ENCODE results near the gene GPR55.

Gene GPR55

DNA sequence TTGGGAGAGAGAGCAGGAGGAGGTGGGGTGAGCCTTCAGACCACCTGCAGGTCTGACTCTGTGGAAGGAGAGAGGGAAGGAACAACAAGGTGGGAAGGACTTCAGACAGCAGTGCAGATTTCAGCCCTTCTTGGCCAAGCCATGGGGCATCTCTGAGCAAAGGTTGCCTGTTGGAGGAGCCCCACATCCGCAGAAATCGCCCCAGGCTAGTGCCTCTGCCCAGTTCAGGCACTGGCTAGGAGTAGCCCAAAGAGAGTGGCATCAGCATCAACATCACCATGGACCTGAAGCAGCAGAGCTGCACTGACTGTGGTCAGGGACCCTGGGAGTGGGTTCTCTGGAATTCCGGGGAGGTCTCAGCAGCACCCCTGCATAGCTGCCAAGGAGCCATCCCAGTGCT, 10.2 kb downstream of the GPR55 start:
- no peak for DNase-seq

DNA sequence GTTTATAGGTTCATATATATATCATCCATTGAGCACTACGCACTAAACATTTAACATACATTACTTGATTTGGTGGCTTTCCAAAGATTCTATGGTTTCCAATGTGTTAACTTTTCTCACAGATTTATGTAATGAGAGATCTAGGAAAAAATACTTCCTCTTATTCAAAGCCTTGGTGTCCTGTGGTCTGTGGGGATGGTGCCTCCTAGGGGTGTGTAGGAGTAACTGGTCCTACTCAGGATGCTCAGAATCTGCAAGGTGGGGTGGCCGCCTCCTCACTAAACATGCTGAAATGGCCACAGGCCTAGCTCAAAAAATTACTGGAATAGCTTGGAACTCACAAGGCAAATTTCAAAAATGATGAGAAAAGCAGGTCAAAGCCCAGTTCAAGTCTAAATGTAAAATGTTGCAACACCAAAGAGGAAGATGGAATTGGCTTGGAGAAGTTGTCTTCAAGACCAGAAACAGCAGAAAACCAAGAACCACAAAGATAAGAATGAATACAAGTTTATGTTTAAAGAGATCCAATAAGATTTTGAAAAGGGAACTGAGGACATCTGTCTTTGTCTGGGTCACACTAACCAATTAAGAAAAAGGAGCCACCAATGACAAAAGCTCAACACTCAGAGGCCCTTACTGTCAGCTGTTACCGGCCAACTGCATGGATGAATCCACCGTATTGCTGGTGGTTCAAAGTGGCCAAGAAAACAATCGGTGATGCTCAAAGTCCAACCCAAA, 11.5 kb downstream of the GPR55 start:
- peak; percentile 3 for DNase-seq

DNA sequence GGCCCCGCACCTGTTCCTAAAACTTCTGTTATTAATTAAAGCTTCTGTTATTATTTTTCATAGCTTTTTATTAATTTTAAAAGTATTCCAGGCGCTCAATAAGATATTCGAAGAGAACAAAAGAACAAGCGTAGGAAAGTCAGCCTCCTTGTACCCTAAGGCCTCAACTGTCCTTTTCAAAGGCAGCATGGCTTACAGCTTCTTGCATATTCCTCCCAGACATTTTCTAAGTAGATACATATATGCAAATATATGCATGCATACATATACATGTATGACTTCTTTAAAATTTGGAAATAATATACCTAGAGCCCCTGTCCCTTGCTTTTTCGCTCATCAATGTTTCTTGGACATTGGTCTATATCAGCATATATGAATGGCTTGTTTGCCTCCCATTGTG, 12.3 kb downstream of the GPR55 start:
- no peak for DNase-seq

DNA sequence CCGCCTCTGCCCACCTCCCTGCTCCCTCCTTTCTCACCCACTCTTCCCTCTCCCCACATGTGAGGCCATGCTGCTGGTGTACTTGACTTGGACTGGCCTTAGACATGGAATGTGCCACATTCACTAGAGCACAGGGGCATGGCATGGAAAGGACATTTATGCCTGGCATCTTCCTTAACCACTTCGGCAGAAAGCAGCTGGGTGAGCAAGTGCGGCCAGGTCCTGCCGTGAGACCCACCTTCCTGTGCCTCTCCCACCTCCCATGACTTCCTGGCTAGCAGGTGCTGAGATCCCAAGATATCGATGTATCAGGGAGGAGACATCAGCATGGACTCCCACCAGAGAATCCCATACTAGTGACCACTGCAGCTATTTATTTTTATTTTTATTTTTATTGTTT, 13.0 kb downstream of the GPR55 start:
- DNase-seq, result no peak

DNA sequence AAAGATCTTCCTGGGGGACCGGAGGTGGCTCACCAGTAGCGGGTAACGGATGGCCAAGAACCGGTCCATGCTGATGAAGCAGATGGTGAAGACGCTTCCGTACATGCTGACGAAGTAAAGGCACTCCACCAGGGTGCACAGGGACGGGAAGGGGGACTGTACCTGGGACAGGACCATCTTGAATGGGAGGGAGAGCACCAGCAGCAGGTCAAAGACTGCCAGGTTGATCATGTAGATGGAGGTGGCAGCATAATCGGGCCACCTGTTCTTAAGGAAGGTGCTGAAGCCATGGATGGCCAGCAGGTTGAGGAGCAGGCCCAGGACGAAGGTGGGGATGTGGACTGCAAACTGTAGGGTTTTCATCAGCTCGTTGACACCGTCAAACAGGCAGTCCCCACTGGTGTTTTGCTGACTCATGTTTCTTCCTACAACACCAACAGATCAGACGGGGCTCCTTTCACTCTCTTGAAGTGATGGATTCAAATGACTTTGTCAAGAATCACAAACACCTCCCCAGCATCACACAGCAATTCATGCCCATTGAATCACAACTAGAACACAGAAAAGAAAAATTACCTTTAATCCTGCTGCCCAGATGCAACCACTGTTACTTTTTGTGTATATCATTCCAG, 14.4 kb downstream of the GPR55 start:
- DNase-seq, result no peak

DNA sequence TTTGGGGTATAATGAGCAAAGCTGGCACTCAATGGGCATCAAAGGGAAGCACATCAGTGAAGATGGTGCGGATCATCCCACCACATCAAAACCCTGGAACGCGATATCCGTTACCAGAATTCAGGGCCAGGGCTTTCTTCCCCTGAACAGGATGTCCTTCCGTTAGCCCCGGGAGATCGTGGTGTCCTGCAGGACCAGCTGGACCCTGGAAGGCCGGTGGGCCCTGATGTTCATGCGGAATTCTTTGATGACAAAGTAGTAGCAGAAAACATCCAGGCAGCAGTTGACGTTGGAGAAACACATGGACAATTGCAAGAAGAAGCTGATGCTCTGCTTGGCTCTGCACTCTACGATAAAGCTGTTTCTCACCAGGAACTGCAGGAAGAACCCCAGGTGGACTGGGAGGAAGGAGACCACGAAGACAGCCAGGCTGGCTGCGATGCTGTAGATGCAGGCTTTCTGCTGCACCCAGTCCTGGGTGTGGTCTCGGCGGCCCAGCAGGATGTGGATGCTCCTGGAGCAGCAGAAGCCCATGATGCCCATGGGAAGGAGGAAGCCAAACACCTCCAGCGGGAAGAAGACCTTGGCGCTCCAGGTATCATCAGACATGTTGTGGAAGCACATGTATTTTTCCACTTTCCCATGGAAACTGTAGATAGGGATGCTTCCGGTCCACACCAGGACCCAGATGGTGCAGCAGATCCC, 15.0 kb downstream of the GPR55 start:
- no peak for DNase-seq

DNA sequence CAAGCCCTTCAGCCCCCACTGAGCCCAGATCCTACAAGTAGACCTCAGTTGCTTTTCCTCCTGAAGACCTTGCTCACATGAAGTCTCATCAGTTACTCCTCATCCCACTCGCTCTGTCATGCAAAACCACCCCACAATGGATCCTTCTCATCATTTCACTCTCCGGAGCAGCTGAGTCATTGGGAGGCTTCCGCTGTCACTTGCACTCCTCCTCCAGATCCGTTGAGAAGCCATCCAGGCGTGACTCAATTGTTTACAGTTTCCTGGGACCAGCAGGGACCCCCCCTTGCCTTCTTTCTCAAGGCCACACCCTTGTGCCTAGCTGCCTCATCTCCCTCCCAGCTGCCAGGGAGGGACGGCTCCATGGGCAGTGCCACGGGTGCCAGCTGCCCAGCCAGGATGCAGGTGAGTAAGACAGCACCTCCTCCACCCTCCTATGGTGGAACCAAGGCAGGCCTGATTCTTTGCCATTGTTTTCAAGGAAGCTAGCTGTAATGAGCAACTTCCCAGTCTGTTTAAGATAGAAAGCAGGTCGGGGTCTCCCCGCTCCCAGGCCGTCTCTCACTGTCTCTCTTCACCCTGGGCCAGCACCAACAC, 16.3 kb downstream of the GPR55 start:
- peak; percentile 91 for DNase-seq

DNA sequence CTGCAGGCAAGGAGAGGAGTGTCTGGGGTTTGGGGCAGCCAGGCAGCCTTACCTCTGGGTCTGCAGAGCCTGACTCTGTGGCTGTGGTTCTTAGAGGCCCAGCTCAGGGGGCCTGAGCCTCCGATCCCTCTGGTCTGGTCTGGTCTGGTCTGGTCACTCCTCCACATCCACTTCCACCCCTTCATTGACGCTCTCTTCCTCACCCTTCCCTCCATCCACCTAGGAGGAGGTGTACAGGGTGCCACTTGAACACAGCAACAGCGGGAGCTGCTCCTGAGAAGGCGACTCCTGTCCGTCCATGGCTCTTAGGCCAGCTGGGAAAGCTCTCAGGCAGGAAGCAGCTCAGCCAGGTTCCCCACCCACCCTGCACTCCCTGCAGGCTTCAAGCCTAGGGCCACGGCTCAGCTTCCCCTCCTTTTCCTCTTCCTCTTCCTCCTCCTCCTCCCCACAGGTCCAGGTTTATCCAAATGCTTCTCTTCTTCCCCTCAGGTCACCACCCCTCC, 16.9 kb downstream of the GPR55 start:
- peak; percentile 61 for DNase-seq

DNA sequence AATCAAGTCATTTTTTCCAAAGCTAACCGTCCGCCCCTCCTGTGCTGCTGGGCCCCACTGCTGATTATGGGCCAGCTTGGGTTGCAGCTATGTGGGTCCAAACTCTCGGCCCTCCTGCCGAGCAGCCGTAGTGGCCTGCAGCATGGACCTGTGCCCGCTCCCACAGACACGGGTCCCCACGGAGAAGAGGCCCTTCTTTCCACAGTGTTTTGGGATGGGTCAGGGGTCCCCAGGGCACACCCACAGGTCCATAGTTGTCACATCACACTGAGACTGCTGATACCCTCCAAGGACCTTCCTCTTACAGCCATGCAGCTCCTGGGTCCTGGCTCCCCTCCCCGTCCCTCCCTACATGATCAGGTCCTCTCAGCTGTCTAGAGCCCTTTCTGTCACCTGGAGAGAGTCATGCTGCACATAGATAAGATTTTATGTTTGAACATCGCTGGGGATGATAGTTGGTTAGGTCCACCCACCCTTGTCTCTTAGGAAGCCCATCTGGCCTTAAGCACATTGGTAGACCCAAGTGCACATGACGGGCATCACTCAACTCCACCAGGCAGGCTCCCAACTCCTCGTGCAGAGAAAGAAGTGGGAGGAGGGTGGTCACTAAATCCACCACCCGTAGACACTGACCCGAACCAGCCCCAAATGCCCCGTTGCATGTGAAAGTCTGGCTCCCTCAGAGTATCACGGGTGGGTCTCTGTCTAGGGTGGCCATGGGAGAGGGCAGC, 17.5 kb downstream of the GPR55 start:
- no peak for DNase-seq

DNA sequence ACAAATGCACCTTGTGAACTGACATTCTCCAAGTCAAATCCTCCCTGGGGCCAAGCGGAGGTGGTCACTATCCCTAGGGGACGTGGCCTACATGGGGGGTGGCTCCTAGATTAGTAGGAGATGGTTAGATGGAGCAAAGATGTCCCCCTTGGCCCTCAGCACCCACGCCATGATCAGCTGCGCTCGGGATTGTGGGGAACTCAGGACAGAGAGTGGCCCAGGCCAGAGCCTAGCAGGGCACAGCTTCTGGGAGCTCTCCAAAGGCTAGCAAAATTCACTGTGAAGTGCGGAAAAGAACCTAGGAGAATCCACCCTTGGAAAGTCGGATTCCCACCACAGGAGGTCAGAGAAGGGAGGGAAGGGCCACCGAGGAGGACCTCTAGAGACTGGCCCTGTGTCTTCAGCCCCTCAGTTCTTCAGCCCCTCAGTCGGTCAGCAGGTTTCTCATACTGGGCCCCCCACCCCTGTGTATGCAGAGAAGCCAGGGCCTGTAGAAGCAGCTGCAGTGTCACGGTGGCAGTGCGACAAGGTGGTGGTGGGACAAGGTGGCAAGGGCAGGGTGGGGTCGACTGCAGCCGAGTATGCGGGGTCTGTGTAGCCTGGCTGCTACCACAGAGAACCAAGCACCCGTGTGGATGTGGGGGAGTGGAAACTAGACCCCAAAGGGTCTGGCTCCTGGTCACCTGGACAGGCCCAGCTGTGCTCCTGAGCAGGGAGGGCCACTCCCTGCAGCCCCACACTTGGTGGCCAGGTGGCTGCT, 18.4 kb downstream of the GPR55 start:
- DNase-seq, result no peak

DNA sequence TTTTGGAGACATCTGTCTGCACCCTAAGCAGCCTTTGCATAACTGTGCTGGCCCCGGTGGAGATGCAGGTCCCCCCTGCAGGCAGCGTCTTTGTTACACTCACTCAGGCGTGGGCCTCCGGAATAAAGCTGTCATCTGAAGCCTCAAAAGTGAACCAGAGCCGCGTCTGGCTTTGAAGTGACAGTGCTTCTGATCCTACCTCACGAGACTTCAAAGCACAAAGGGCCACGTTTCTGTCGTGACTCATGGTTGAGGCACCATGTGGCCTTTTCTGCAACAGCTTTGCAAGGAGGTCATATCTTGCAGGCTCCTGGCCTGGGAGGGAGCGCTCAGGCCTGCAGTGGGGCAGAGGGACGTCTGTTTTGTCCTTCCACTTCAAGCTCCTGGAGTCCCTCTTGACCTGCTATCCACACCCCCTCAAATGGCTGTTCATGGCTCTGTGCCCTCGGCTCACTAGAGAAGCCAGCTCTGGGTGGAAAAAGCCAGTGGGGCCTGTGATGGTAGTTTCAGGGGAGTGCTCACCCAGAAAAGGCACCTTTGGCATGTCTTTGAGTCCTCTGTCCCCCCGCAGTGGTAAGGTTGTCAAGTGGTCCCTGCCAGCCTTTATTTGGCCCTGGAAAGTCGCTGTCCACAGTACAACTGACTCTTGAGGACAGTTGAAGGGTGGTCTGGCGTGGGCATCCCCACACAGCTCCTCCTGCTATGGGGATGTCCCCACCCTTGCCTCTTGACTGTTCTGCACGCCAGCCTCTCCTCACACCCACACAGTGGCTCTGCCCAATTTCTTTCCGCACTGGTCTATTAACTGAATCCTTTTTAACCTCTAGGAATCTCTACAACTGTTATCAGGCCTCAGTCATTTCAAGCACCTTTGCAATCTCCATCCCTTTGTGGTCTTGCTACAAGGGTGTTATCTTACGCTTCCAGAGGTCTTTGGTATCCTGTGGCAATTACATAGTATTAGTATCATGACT, 19.3 kb downstream of the GPR55 start:
- DNase-seq, result no peak

DNA sequence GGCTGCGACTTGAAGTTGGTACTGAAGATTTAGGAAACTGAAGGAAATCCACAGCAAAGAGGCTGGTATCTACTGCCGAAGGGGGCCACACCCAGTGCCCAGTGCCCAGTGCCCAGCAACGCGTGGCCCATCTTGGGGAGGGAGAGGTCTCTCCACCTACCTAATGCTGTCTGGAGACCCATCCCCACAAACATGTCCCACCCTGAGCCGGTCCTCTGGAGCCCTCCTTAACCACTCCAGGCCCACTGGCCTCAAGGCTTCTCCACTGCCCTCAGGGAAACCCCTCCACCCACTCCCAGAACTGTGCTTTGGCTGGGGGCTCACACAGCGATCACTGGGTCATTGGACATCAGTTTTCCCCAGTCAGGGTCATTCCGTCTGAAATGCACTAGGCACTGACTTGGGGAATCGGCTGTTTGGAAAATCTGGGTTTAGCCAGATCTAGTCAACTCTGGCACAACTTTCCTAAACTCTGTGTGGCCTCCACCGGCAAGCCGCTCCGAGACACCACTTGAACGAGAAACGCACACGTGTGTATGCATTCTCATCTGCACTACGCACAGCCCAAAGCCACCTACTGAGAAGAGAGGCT, 20.1 kb downstream of the GPR55 start:
- no peak for DNase-seq

DNA sequence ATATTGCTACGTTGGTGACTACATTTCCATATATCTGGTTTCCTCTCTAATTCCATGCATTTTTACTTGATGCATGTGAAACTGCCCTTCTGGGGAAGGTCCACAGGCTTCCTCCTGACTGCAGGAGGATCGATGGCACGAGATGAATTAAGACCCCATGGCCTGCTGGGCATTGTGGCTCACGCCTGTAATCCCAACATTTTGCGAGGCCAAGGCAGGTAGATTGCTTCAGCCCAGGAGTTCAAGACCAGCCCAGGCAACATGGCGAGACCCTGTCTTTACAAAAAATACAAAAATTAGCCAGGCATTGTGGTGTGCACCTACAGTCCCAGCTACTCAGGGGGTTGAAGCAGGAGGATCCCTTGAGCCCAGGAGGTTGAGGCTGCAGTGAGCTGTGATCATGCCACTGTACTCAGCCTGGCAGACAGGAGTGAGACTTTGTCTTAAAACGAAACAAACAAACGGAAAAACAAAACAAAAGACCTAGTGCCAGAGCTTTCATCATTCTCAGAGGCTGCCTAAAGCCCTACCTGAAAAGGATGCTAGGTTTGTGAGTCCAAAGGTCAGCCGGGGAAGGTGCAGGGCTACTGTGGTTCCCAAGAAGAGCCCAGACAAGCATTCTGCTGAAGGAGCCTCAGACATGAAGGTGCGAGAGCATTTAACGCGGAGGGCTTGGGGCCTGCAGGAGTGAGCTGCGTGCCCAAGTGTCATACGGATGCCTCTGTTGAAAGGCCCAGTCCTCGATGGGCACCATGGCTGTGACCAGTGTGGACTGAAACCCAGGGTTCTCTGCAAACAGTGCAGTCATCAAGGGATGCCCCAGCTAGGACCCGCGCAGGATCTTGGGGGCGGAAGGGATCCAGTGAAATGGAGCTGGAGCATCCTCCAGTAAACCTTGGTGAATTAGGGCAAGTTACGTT, 21.6 kb downstream of the GPR55 start:
- no peak for DNase-seq

DNA sequence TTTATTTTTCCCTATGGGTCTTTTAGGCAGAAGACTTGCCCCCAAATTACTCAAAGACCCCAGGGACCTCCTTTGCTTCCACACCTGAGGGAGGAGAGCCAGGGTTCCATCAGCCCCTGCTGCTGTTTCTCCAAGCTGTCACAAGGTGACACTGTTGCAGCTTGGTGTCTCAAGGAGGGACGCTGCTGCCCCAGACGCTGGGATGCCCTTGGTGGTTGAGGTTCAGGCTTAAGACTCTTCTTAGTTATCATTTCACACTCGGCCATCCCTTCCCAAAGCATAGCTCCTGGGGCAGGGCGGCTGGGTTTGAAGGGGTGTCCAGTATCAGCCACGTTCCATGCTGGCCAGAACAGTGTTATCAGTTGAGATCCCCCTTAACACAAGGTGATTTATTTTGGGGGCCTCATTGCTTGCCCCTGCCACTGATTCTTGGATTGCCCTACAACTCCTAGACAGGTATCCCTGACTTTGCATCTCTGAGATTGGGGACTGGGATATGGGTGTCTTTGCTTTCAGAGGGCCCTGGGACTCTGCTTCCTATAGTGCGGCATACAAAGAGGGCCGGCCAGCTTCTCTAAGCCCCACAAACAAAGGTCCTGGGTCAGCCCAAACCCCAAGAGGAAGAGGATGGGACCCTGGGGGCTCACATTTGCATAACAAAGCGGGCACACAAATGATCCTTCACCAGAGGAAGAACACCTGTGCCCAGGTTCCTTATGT, 22.7 kb downstream of the GPR55 start:
- peak; percentile 32 for DNase-seq

DNA sequence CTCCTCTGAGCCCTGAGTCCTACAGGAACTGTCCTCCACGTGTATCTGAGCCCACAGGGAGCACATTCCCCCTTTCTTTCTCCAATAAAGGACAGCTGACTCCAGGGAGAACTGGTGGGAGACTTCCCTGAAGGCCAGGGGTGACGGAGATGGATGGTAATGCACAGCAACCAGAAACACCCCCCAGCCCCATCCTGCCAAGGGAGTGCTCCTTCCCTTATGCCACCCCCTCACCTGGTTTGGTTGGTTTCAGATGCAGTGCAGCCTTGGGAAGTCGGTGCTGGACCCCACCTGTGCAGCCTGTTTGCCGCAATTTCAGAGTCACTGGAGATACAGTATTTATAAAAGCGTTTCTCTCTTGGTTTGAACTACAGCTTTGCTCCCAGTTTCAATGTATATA, 24.0 kb downstream of the GPR55 start:
- no peak for DNase-seq

DNA sequence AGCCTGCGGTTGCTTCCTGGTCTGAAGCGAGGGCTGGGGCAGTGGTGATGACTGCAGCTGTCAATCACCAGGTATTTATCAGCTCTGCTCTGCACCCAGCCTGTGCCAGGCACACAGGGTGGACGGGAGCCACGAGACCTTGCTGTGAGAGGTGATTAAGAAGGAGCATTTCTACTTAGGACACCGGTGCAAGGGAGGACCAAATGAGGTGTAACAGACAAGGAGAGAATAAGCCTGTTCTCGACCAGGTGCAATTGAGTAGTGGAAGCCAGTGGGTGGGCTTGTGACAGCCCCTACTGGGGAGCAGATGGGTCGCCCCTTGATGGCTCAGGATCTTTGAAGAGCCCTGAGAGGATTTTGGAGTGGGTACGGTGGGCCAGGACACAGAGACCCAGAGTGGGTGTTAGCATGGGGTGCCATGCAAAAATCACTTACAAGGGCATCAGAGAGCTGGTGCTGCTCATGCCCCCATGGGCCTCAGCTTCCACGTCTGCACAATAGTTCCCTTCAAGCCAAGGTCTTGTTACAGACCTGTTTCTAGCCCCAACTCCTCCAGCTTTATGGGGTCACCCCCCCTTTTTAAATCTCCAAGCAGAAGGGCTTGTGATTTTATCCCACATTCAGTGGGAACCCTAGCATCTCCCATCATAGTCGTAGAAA, 24.6 kb downstream of the GPR55 start:
- DNase-seq, result no peak

DNA sequence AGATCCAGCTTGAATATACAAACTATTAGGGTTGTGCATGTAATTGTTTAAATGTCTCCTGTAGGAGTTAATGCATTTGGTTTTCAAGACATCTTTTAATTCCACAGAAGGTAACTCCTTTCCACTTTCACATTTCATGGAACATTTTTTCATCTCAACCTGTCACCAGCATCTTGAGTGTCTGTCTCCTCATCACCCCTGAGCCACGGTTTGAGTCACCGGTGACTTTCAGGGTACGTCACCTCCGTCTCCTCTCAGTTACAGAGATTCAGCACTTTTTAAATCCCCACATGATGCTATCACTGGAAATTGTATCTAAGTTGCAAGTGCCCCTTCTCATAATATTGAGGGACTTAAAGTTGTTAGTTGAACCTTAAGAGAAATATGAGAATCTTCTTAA, 25.3 kb downstream of the GPR55 start:
- no peak for DNase-seq

DNA sequence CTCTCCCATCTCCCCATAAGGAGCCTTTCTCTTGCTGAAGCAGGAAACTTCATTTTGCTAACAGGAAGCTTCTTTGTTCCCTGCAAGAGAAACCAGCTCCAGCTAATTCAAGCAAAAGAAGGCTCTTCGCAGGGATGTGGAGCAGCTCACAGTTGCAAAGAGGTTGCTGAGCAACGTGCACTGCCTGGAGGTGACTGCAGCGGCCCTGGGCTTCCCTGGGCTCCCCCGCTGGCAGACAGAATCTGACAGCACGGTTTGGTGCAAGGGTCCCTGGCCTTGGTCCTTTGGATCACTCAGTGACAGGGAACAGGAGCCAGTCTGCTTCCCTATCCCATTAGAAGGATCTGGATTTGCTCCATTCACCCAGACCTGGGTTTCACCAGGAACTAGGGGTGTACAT, 25.8 kb downstream of the GPR55 start:
- DNase-seq, result no peak
